Measurements from ENCODE around the gene GNG8.

The GNG8 gene

DNA sequence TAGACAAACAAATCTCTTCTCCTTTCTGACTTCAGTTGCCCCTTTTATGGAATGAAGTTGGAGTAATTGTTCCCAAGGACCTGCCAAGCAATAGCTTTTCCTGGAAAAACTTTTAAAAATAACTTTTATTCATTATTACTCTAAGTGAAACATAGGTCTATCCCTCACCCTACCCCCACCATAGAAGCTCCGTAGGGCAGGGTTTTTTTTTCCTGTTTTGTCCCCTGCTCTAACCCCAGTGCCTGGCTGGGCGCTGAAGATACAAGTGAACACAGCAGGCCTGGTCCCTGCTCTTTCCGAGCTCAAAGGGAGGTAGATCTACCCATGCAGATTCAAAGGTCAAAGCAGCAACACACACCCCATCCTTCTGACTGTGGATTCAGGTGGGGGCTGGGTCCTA, 8.7 kb upstream of the GNG8 start:
- DNase-seq, result no peak

DNA sequence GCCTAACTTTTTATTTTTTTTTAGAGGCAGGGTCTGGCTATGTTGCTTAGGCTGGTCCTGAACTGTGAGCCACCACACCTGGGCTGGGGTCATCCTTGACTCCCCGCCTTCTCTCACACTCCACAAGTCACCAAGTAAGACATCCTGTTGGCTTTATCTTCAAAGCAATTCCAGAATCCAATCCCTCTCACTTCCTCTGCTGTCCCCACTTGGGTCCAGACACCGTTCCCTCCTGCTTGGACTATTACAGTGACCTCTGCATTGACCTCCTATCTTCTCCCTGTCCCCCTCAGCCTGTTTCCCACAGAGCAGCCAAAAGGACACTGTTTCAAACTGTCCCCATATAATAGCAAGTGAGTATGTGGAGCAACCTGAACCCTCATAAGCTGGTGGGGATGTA, 4.7 kb upstream of the GNG8 start:
- DNase-seq, result no peak

- peak; percentile 70 for DNase-seq
Observed at GRCh38 chr19:46639358-46640182, 3.6 kb upstream of the GNG8 start.

DNA sequence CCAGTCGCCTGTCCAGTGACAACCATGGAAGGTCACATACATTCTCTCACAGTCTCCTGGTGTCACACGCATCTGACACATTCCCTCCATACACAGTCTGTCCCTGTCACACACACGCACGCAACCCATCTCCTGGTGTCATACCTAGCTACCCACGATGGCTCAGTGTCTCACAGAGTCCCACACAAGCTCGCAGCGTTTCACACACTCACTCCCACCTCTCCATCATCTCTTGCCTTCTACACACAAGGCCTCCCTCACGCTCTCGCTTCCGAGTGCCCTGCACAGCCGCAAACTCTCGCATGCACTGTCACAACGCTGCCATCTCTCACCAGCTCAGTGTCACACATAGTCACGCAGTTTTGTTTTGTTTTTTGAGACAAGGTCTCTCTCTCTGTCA, 1.2 kb upstream of the GNG8 start:
- DNase-seq, result no peak

GRCh38 chr19:46634656-46635218, 1.3 kb downstream of the GNG8 start:
- DNase-seq, result no peak

GRCh38 chr19:46634045-46634655, 1.9 kb downstream of the GNG8 start:
- DNase-seq, result peak; percentile 94

- no peak for DNase-seq
Observed at GRCh38 chr19:46633130-46633529, 2.9 kb downstream of the GNG8 start.

DNA sequence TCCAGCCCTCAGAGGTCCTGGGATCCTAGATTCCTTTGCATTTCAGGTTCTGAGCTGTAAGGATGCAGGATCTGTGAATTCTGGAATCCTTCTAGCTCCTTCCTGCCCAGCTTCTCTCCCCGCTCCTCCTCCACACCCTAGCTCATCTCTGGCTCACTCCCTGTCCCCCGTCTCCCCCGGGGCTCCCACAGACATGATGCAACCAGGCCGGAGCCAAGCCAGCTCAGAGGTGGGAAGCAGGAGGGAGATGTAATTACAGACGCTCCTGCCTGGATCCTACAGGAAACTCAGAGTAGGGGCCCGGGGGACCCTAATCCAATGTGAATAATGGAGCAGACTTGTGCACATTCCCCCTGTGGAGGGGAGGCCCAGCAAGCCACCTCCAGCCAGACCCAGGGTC, 4.5 kb downstream of the GNG8 start:
- DNase-seq, result no peak

GRCh38 chr19:46630586-46631205, 5.3 kb downstream of the GNG8 start:
- DNase-seq, result no peak

- peak; percentile 97 for DNase-seq
Observed at GRCh38 chr19:46629546-46630025, 6.4 kb downstream of the GNG8 start.

DNA sequence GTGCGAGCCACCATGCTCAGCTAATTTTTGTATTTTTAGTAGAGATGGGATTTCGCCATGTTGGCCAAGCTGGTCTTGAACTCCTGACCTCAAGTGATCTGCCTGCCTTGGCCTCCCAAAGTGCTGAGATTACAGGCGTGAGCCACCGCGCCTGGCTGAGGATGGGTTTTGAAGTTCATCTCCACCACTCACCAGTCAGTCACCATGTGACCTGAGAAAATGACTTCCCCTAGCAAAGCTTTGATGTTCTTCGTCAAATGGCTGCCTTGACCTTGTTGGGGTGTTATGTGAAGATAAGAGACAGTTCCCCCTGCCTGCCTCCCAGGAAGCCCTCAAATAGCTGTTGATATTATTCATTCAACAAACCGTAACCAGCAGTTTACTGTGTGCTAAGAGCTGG, 7.0 kb downstream of the GNG8 start:
- peak; percentile 86 for DNase-seq

DNA sequence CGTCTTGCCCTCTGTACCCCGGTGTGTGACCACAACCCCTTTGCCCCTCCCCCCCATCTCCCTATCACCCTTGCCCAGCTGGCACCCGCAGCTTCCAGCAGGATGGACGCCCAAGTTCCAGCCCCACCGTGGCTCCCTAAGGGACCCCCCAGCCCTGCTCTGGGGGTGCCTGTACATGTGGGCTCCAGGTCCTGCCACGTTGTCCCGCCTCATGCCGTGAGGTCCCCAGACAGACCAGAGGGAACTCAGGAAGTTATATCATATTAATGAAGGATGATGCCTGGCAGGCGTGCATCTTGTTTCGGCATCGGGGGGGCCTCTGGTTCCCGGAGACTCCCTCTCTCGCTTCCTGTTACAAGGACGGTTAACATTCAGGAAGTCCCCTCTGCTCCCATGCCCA, 9.6 kb downstream of the GNG8 start:
- peak; percentile 49 for DNase-seq

- no peak for DNase-seq
Observed at GRCh38 chr19:46625731-46626130, 10.3 kb downstream of the GNG8 start.

- DNase-seq, result peak; percentile 73
Observed at GRCh38 chr19:46624958-46625661, 10.9 kb downstream of the GNG8 start, which contains the start of gene PTGIR. Gene PTGIR (minus strand): TSS chr19:46625089. CDS start chr19:46624225, 864 bp downstream.

GRCh38 chr19:46623915-46624502, 12.0 kb downstream of the GNG8 start:
- no peak for DNase-seq

- no peak for DNase-seq
Observed at GRCh38 chr19:46622118-46622446, 13.9 kb downstream of the GNG8 start.

DNA sequence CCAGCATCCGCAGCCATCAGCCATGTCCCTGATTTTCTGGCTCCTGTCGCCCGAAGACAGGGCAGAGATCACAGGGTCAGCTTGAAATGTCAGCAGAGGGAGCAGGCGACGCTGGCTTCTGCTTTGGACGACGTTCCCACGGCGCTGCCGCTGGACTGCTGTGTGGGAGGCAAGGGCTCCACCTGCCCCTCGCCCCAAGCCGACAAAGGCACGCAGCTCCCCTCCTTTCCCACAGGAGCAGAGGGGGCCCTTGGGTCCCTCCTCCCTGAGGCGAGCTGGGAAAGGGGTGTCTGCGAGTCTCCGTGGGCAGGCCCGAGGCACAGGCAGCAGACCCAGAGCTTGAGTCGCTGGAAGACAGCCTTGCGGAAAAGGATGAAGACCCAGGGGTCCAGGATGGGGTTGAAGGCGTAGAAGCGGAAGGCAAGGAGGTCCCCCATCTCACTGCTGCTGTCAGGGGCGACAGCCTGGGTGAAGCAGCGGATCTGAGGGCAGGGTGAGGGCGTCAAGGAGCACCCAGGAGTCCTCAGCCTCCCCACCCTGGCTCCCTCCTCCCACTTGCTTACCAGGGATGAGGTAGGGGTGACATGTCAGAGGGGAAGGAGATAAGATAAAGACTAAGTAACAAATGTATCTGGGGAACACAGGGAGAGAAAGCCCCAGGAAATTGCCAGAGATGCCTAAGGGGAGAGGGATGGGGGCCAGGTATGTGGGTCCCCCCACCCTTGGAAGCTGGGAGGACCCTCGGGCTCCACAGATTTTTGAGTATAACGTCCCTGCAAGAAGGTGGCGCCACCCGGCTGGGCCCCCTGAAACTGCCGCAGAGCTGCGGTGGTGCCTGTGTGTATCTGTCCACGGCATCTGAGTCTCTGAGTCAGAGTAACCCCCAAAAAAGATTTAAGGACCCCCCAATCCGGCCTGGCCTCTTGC, 14.5 kb downstream of the GNG8 start:
- DNase-seq, result no peak

- no peak for DNase-seq
Observed at GRCh38 chr19:46620716-46621115, 15.3 kb downstream of the GNG8 start.

- DNase-seq, result no peak
Observed at GRCh38 chr19:46620267-46620666, 15.7 kb downstream of the GNG8 start.

GRCh38 chr19:46618670-46619231, 17.3 kb downstream of the GNG8 start:
- DNase-seq, result no peak

GRCh38 chr19:46617601-46618000, 18.4 kb downstream of the GNG8 start:
- DNase-seq, result no peak

Measured in hematopoietic multipotent progenitor cell treated with erythropoietin and hydrocortisone succinate and interleukin-3 and kit ligand, for 4 days (in vitro differentiated cells).